GM18907 (cell line): ENCODE results near the gene PSME1.
A peak's percentile ranks its signal among the peaks of the same experiment; 100 is the strongest.
"Not testable (repeated sequence)": the region's sequence is repeated elsewhere in the genome, so short reads cannot be mapped to it uniquely, and the experiment has no call there.

ENCODE experiments used
- ATAC-seq: cut with Tn5 transposase; IDR thresholded peaks from one replicate; pipeline ENCODE4 v1.9.1; 2021; ENCODE audit warnings: mild to moderate bottlenecking, moderate library complexity; ENCODE audit not compliant: unreplicated experiment

PSME1 gene

DNA sequence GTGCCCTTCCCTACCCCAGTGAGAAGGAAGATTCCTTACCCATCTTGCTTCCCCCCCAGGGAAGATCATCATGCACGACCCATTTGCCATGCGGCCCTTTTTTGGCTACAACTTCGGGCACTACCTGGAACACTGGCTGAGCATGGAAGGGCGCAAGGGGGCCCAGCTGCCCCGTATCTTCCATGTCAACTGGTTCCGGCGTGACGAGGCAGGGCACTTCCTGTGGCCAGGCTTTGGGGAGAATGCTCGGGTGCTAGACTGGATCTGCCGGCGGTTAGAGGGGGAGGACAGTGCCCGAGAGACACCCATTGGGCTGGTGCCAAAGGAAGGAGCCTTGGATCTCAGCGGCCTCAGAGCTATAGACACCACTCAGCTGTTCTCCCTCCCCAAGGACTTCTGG, 32.5 kb upstream of the PSME1 start:
- no peak for ATAC-seq

DNA sequence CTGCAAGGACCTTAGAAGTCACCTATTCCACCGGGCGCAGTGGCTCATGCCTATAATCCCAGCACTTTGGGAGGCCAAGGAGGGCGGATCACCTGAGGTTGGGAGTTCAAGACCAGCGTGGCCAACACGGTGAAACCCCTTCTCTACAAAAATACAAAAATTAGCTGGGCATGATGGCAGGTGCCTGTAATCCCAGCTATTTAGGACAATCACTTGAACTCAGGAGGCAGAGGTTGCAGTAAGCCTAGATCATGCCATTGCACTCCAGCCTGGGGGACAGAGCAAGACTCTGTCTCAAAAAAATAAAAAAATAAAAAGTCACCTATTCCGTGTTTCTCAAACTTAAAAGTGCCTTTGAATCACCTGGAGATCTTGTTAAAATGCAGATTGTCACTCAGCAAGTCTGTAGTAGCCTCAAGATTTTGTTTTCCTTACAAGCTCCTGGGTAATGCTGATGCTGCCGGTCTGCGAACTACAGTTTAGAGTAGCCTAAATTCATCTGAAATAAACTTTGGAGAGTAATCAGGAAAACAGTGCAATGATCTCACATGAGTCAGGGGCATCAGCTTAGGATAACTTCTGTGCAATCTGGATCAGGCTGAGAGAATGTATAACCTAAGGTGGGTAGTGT, 30.3 kb upstream of the PSME1 start:
- not testable (repeated sequence) for ATAC-seq

- ATAC-seq, result no peak
Observed at GRCh38 chr14:24106672-24107271, 29.2 kb upstream of the PSME1 start.

GRCh38 chr14:24108336-24108874, 27.6 kb upstream of the PSME1 start:
- peak; percentile 44 for ATAC-seq

- no peak for ATAC-seq
Observed at GRCh38 chr14:24110060-24110459, 25.9 kb upstream of the PSME1 start.

DNA sequence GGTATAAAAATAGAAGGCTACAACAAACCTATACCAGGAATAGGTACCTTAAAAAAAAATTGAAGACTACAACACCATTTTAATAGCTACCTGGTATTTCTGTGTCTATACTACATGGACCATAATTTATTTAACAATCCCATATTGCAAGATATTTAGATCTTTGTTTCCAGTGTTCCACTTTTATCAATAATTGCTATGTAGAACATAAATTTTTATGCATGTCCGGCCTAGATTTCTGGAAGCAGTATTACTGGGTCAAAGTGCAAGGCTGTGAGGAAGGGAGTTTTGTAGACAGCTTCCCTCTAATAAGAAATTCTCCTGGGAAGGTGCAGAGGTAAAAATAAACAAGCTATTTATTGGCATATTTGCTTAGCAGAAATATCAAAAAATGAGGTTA, 25.5 kb upstream of the PSME1 start:
- ATAC-seq, result no peak

GRCh38 chr14:24113379-24113800, 22.6 kb upstream of the PSME1 start:
- ATAC-seq, result peak; percentile 1

GRCh38 chr14:24113801-24114531, 22.0 kb upstream of the PSME1 start:
- peak; percentile 42 for ATAC-seq

- ATAC-seq, result peak; percentile 90
Observed at GRCh38 chr14:24114532-24115421, 21.2 kb upstream of the PSME1 start, which contains the start of the genes DCAF11 and NRL. Gene DCAF11 (plus strand): TSS chr14:24114777. CDS start chr14:24115595, 818 bp downstream. Gene NRL (minus strand): TSS chr14:24114949. CDS start chr14:24082848, 32,101 bp downstream.

DNA sequence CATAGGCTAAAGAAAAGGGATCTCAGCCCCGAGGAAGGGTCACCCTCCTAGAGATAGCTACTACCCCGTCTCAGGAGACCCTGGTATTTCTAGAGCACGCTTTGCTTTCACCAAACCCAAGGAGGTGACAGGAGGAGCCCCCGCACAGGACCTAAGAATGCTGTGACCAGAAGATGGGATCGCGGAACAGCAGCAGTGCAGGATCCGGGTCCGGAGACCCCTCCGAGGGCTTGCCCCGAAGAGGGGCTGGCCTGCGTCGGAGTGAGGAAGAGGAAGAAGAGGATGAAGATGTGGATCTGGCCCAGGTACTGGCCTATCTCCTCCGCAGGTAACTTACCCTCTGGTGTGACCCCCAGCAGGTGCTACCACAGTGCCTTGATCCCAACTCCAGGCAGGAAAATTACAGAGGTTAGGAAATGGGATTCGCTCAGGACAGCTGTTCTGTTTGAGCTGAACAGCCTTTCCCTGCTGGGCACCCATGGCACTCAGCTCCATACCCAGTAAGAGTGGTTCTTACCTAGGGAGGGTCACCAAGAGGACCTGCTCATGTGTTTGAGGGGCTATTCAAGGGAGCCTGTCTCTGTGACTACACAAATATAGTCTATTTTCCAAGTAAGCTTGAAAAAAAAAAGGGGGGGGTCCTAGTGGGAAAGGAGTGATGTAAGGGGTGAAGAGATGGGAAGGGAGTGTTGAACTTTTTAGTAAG, 20.4 kb upstream of the PSME1 start:
- ATAC-seq, result no peak

- no peak for ATAC-seq
Observed at GRCh38 chr14:24116128-24116814, 19.7 kb upstream of the PSME1 start.

DNA sequence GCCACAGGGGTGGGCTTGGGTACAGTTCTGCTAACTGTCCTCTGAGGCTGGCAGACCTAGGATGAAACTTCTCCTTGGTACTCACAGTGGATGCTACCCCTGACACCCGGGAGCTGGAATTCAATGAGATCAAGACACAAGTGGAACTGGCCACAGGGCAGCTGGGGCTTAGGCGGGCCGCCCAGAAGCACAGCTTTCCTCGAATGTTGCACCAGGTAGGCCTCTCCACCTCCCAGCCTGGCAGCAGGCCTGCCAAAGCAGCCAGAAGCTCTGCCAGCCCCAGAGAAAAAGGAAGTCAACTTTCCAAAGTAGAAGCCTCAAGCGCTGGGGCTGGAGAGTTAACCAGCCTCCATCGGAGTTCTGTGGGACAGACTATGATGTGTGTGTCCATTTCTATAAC, 18.8 kb upstream of the PSME1 start:
- ATAC-seq, result no peak

DNA sequence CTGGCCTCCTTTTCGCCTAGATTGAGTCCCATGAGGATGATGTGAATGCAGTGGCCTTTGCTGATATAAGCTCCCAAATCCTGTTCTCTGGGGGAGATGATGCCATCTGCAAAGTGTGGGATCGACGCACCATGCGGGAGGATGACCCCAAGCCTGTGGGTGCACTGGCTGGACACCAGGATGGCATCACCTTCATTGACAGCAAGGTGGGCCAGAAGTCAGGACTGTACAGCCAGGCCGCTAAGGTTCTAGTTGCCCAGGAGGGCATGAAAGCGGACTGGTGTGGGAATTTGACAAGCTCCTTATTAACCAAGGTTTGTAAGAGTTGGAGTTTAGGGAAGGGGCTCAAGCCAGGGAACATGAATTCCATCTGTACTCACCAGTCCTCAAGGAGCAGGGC, 16.3 kb upstream of the PSME1 start:
- no peak for ATAC-seq

DNA sequence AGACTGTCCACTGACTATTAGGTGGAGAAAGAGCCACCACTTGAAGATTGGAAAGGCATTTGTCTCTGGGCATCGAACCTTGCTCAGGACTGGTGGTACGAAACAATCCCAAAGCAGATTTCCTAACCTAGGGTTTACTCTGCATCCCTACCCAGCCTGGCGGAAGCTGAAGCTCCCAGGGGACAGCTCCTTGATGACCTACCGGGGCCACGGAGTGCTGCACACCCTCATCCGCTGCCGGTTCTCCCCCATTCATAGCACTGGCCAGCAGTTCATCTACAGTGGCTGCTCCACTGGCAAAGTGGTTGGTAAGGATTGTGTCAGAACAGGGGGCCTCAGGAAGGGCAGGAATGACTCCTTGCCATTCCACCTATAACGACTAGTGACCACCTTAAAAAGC, 14.8 kb upstream of the PSME1 start:
- ATAC-seq, result no peak

DNA sequence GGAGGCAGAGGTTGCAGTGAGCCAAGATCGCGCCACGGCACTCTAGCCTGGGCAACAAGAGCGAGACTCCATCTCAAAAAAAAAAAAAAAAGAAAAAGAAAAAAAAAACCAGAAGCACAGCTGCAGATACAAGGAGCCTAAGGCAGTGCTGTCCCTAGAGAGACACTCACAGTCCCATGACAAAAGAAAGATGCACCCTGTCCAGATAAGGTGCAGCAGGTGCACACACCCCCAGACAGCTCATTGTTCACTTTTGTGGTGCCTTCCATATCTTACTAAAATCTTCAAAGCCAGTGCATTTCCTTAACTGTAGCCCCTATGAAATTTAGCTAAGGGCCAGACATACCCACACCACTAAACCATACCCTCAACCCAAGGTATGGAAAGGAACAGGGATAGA, 13.6 kb upstream of the PSME1 start:
- no peak for ATAC-seq

DNA sequence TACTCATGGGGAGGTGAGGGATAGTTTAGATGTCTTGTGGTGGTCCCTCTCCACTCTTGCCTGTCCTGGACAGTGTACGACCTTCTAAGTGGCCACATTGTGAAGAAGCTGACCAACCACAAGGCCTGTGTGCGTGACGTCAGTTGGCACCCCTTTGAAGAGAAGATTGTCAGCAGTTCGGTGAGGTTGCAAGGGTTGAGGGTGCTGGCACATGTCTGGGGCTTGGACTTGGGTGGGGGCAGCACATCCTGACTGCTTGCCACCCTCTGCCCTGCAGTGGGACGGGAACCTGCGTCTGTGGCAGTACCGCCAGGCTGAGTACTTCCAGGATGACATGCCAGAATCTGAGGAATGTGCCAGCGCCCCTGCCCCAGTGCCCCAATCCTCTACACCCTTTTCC, 13.1 kb upstream of the PSME1 start:
- ATAC-seq, result no peak

DNA sequence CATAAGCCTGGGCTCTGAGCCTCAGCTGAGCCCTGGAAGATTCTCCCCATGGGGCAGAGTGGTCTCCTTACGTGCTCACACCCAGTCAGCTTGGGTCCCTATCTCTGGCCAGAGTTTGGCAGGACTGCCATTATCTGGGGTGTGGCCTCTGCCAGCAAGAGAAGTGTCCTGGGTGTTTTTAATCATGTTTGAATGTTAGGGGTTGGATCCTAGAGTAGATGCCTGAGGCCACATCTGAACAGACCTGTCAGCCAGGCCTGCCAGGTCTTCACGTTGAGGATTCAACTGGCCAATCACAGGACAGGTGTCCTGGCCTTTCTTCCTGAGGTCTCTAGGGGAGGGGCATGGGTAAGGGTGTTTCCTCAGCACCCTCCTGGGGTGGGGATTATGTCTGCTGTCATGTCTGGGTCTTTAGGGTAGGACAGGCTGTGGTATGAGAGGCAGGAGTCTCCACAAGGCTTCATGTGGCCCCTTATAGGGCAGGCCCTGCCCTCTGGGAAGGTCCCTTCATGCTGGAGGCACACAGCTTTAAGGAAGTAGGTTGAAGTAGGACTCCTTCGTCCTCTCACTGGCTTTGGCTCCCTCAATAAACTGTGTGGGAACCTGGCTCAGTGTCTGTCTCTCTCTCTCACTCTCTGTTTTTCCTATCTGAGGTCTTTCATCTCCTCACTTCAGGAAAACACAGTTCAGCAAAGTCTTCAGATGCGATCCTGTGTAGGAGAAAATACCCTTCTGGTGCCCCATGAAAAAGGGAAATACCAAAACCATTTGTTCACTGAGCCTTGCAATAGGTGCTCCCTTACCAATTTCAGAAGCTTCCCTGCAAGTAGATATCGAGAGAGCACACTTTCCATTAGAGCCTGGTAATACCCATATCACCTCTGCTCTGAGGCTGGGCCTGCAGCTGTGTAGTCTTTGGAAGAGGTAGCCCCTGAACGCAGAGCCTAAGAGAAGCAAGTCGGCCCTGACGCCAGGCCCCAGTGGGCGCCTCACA, 12.3 kb upstream of the PSME1 start:
- ATAC-seq, result peak; percentile 71

DNA sequence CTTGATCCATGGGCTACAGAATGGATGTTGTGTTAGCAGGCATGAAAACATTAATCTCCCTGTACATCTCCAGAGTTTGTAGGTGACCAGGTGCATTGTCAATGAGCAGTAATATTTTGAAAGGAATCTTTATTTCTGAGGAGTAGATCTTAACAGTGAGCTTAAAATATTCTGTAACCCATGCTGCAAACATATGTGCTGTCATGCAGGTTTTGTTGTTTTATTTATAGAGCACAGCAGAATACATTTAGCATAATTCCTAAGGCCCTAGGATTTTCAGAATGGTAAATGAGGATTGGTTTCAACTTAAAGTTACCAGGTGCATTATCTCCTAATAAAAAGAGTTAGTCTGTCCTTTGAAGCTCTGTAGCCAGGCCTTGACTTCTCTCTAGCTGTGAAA, 9.1 kb upstream of the PSME1 start:
- no peak for ATAC-seq
